SK-N-SH treated with all-trans-retinoic acid at 6 μM for 48 hours (cell line): Measurements from ENCODE around the gene DLG5.

Source experiments
- ATAC-seq: fragments of 200-7000 bp; cut with Tn5 transposase; 3 replicates; pipeline ENCODE4 v1.9.1; 2020; ENCODE audit warnings: mild to moderate bottlenecking, moderate library complexity
- BACH2 ChIP-seq: fragments of 250-450 bp; sonication (Bioruptor Pico); IDR thresholded peaks from 2 replicates; pipeline ENCODE4 v1.9.0; 2021; ENCODE audit warnings: mild to moderate bottlenecking, borderline replicate concordance
- CREB5 ChIP-seq: fragments of 250-450 bp; sonication (Bioruptor Pico); IDR thresholded peaks from 2 replicates; pipeline ENCODE4 v1.5.1; 2020; ENCODE audit warnings: low read depth, mild to moderate bottlenecking, moderate library complexity
- ESRRG ChIP-seq: fragments of 250-450 bp; sonication (Bioruptor Pico); IDR thresholded peaks from 2 replicates; pipeline ENCODE4 v1.6.1; 2021; ENCODE audit warnings: mild to moderate bottlenecking
- ISL1 ChIP-seq: fragments of 250-450 bp; sonication (Bioruptor Pico); IDR thresholded peaks from 2 replicates; pipeline ENCODE4 v2.1.2; 2022; ENCODE audit warnings: mild to moderate bottlenecking, moderate library complexity
- OSR1 ChIP-seq: fragments of 250-450 bp; sonication (Bioruptor Pico); IDR thresholded peaks from 2 replicates; pipeline ENCODE4 v1.8.0; 2022; ENCODE audit warnings: moderate library complexity, mild to moderate bottlenecking, inconsistent platforms
- PATZ1 ChIP-seq: fragments of 250-450 bp; sonication (Bioruptor Pico); IDR thresholded peaks from 2 replicates; pipeline ENCODE4 v1.8.0; 2020; ENCODE audit warnings: mild to moderate bottlenecking, moderate library complexity, borderline replicate concordance
- POU6F1 ChIP-seq: fragments of 250-450 bp; sonication (Bioruptor Pico); IDR thresholded peaks from 2 replicates; pipeline ENCODE4 v1.8.0; 2021; ENCODE audit warnings: low read depth, mild to moderate bottlenecking, moderate library complexity, borderline replicate concordance
- PPARA ChIP-seq: fragments of 250-450 bp; sonication (Bioruptor Pico); IDR thresholded peaks from 2 replicates; pipeline ENCODE4 v1.5.0; 2020; ENCODE audit warnings: mild to moderate bottlenecking, borderline replicate concordance
- RARB ChIP-seq: fragments of 250-450 bp; sonication (Bioruptor Pico); IDR thresholded peaks from 2 replicates; pipeline ENCODE4 v1.8.0; 2021; ENCODE audit warnings: mild to moderate bottlenecking, moderate library complexity
- TSHZ2 ChIP-seq: fragments of 250-450 bp; sonication (Bioruptor Pico); IDR thresholded peaks from 2 replicates; pipeline ENCODE4 v1.5.0; 2020; ENCODE audit warnings: mild to moderate bottlenecking, moderate library complexity
- ZC3H10 ChIP-seq: fragments of 250-450 bp; sonication (Bioruptor Pico); IDR thresholded peaks from 2 replicates; pipeline ENCODE4 v1.5.1; 2021; ENCODE audit warnings: mild to moderate bottlenecking, moderate library complexity
- ZFP3 ChIP-seq: fragments of 250-450 bp; sonication (Bioruptor Pico); IDR thresholded peaks from 2 replicates; pipeline ENCODE4 v1.5.0; 2020; ENCODE audit warnings: mild to moderate bottlenecking, moderate library complexity
- ZFP30 ChIP-seq: fragments of 450-650 bp; formaldehyde crosslinking; IDR thresholded peaks from 2 replicates; pipeline ENCODE4 v1.5.0; 2022; ENCODE audit warnings: mild to moderate bottlenecking, moderate library complexity
- ZNF565 ChIP-seq: fragments of 450-650 bp; formaldehyde crosslinking; conservative IDR thresholded peaks from 2 replicates; pipeline ENCODE4 v1.5.0; 2020; ENCODE audit warnings: low read depth, mild to moderate bottlenecking, moderate library complexity
- ZNF8 ChIP-seq: fragments of 450-650 bp; formaldehyde crosslinking; IDR thresholded peaks from 2 replicates; pipeline ENCODE4 v1.5.0; 2020; ENCODE audit warnings: mild to moderate bottlenecking, moderate library complexity

DLG5 gene

GRCh38 chr10:77834943-77835668, 91.4 kb downstream of the DLG5 start:
- ATAC-seq, result no peak
- TF ChIP-seq ESRRG (CRISPR knock-in tag) (no peak), ZNF565 (no peak), OSR1 (CRISPR knock-in tag) (no peak), PPARA (CRISPR knock-in tag) (no peak), POU6F1 (CRISPR knock-in tag) (no peak), PATZ1 (CRISPR knock-in tag) (no peak), ZFP3 (no peak), TSHZ2 (CRISPR knock-in tag) (no peak)

GRCh38 chr10:77834540-77834939, 92.0 kb downstream of the DLG5 start:
- no peak for ATAC-seq
- no peak for TF ChIP-seq PATZ1 (CRISPR knock-in tag)

- no peak for ATAC-seq
- TF ChIP-seq RARB, result no peak
- TF ChIP-seq ZFP30 (CRISPR knock-in tag), result no peak
- TF ChIP-seq BACH2, result no peak
- TF ChIP-seq ZNF8, result no peak
- no peak for TF ChIP-seq CREB5 (CRISPR knock-in tag)
- TF ChIP-seq PATZ1 (CRISPR knock-in tag), result no peak
- no peak for TF ChIP-seq ISL1 (CRISPR knock-in tag)
- TF ChIP-seq POU6F1 (CRISPR knock-in tag), result no peak
- TF ChIP-seq ZFP3, result no peak
- no peak for TF ChIP-seq ZC3H10
Observed at GRCh38 chr10:77833792-77834191, 92.8 kb downstream of the DLG5 start.
